Progenitor cell of endocrine pancreas (in vitro differentiated cells): ENCODE data around the gene RAD18. TPM values are rescaled to one million over a fixed set of nuclear protein-coding genes. Genes with fewer than 3 reads are reported as not detected.

Experiments used
- DNase-seq: peaks from one replicate; pipeline ENCODE4 v3.0.0; 2021; ENCODE audit warnings: low spot score; ENCODE audit not compliant: unreplicated experiment
- H3K27ac Mint-ChIP-seq: 2 replicates; pipeline ENCODE4 v1.8.0; 2021; ENCODE audit warnings: mild to moderate bottlenecking, moderate library complexity, mixed read lengths
- H3K27me3 Mint-ChIP-seq: 2 replicates; pipeline ENCODE4 v1.8.0; 2021; ENCODE audit warnings: mixed read lengths
- H3K36me3 Mint-ChIP-seq: 2 replicates; pipeline ENCODE4 v1.8.0; 2022; ENCODE audit warnings: mixed read lengths; ENCODE audit not compliant: insufficient read depth
- H3K4me1 Mint-ChIP-seq: 2 replicates; pipeline ENCODE4 v1.8.0; 2021; ENCODE audit warnings: low read depth, mixed read lengths
- H3K4me3 Mint-ChIP-seq: 2 replicates; pipeline ENCODE4 v1.8.0; 2021; ENCODE audit warnings: low read depth, mild to moderate bottlenecking, moderate library complexity, mixed read lengths
- H3K9me3 Mint-ChIP-seq: 2 replicates; pipeline ENCODE4 v1.8.0; 2021; ENCODE audit warnings: low read depth, mixed read lengths
- CTCF ChIP-seq: fragments of 200-600 bp; sonication (generic); IDR thresholded peaks from one replicate; pipeline ENCODE4 v1.5.0; 2021; ENCODE audit warnings: antibody characterized with exemption, mild to moderate bottlenecking; ENCODE audit not compliant: unreplicated experiment
- total RNA-seq: library from RNA; stranded (reverse); gene quantifications from 2 replicates; pipeline ENCODE4 v1.2.1, GENCODE V29; 2021

RAD18 gene
- total RNA-seq, 1 donor from 2014 or later = 14.4 TPM

GRCh38 chr3:8873740-8874139 is 89.5 kb downstream of the RAD18 start:
- H3K36me3 Mint-ChIP-seq = no peaks in the 10 kb centered on the region
- no peak overlapping the region for H3K27ac Mint-ChIP-seq
- DNase-seq = no peak
- peaks cover 1% of the 10 kb centered on the region for H3K4me1 Mint-ChIP-seq
- no peak overlapping the region for H3K4me3 Mint-ChIP-seq
- TF ChIP-seq CTCF = no peak
- H3K27me3 Mint-ChIP-seq = no peaks in the 10 kb centered on the region
- H3K9me3 Mint-ChIP-seq = no peaks in the 10 kb centered on the region

GRCh38 chr3:8872261-8872660 is 91.0 kb downstream of the RAD18 start:
- no peak overlapping the region for H3K4me3 Mint-ChIP-seq
- H3K36me3 Mint-ChIP-seq = no peaks in the 10 kb centered on the region
- TF ChIP-seq CTCF = no peak
- H3K4me1 Mint-ChIP-seq = peaks cover 1% of the 10 kb centered on the region
- no peak for DNase-seq
- H3K27ac Mint-ChIP-seq = no peak overlapping the region
- H3K9me3 Mint-ChIP-seq = no peaks in the 10 kb centered on the region
- no peaks in the 10 kb centered on the region for H3K27me3 Mint-ChIP-seq

GRCh38 chr3:8871306-8871705 is 92.0 kb downstream of the RAD18 start:
- Mint-ChIP-seq H3K27ac (no peak overlapping the region), H3K4me1 (peaks cover 1% of the 10 kb centered on the region), H3K9me3 (no peaks in the 10 kb centered on the region), H3K4me3 (no peak overlapping the region), H3K36me3 (no peaks in the 10 kb centered on the region), H3K27me3 (no peaks in the 10 kb centered on the region)
- DNase-seq = no peak
- TF ChIP-seq CTCF = no peak

- Mint-ChIP-seq H3K27ac (no peak overlapping the region), H3K4me1 (peaks cover 1% of the 10 kb centered on the region), H3K36me3 (no peaks in the 10 kb centered on the region), H3K9me3 (no peaks in the 10 kb centered on the region), H3K27me3 (no peaks in the 10 kb centered on the region), H3K4me3 (no peak overlapping the region)
- no peak for TF ChIP-seq CTCF
- no peak for DNase-seq
Observed at GRCh38 chr3:8870134-8870533, 93.1 kb downstream of the RAD18 start.

GRCh38 chr3:8869613-8870012 is 93.7 kb downstream of the RAD18 start:
- DNase-seq = no peak
- Mint-ChIP-seq H3K9me3 (no peaks in the 10 kb centered on the region), H3K4me3 (no peak overlapping the region), H3K27ac (no peak overlapping the region), H3K27me3 (no peaks in the 10 kb centered on the region), H3K4me1 (no peaks in the 10 kb centered on the region), H3K36me3 (no peaks in the 10 kb centered on the region)
- TF ChIP-seq CTCF = no peak
